ENCODE results near the gene SH2D7. TPM values are rescaled to one million over a fixed set of nuclear protein-coding genes. Genes with fewer than 3 reads are reported as not detected.

The SH2D7 gene
- total and polyA plus RNA-seq, 2 donors (not counting 1 experiment from before 2014, with no cell fraction given), result not detected

DNA sequence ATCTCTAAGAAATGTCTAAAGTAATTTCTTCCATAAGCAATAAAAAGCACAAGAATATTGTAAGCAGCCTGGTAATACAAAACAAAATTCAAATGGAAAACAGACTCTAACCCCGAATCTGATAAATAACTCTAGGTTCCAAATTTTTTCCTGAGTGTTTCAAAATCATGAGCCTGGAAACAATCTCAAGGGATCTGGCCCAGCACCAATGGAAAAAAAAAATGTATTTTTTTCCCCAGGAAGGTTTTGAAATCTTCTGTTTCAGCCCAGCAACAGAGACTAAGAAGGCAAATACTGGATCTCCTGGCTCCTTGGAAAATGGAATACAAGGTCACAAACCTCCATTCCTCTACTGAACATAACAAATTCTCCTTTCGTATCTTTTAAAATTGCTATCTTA is 27.8 kb upstream of the SH2D7 start:
- DNase-seq (no peak), ATAC-seq (ENCODE audit: low read depth) (no peak)
- Histone ChIP-seq H3K27ac (ENCODE audit: low read length in 2 of 2) (no peak overlapping the region), H3K9ac (ENCODE audit: low read length) (no peak overlapping the region), H3K9me3 (ENCODE audit: control extremely low read depth in 1 of 3, control insufficient read depth in 2 of 3, insufficient read depth in 1 of 3, low read length in 2 of 3) (no peaks in the 10 kb centered on the region), H3K79me2 (ENCODE audit: control insufficient read depth, insufficient read depth, low read length) (peaks cover 72% of the 10 kb centered on the region), H3K4me1 (ENCODE audit: control insufficient read depth in 2 of 2, insufficient read depth in 2 of 2, low read length in 2 of 2) (peaks cover 58 to 63% of the 10 kb centered on the region in 2 donors), H3K4me3 (ENCODE audit: control extremely low read depth in 1 of 5, extremely low read depth in 1 of 5, insufficient read depth in 1 of 5, low read depth in 2 of 5, low read length in 4 of 5) (no peak overlapping the region), H2AFZ (ENCODE audit: insufficient read depth, low read depth, low read length, poor library complexity, severe bottlenecking) (no peak overlapping the region), H3K4me2 (replicated peaks; ENCODE audit: low read depth, low read length, poor library complexity, severe bottlenecking) (no peak overlapping the region), H4K20me1 (ENCODE audit: control insufficient read depth, insufficient read depth, low read length, poor library complexity, severe bottlenecking) (peaks cover 8% of the 10 kb centered on the region), H3K27me3 (replicated peaks in 1 of 4; ENCODE audit: control extremely low read depth in 1 of 4, control insufficient read depth in 3 of 4, insufficient read depth in 4 of 4, low read length in 3 of 4) (peaks cover 0 to 8% (median 0%) of the 10 kb centered on the region in 4 experiments), H3K36me3 (replicated peaks in 1 of 2; ENCODE audit: control extremely low read depth in 1 of 2, control insufficient read depth in 1 of 2, extremely low read depth in 1 of 2, insufficient read depth in 2 of 2, low read length in 1 of 2) (no peaks in the 10 kb centered on the region)
- Mint-ChIP-seq H3K27me3 (no peaks in the 10 kb centered on the region), H3K4me1 (peaks cover 19% of the 10 kb centered on the region), H3K9me3 (ENCODE audit: insufficient read depth) (no peaks in the 10 kb centered on the region), H3K27ac (no peak overlapping the region), H3K4me3 (no peak overlapping the region)
- intact Hi-C loops (cut with micrococcal nuclease), result loop anchor here (5.0 kb wide), 1 partner anchor 47 kb away; no protein-coding TSS in a partner anchor
- CTCF ChIA-PET, result no interaction called here
- WGBS (ENCODE audit: insufficient coverage), result 100% methylated on average over 1 of the region's 2 CpGs
- POLR2A ChIA-PET, result no interaction called here
- TF ChIP-seq, protein P1, sequence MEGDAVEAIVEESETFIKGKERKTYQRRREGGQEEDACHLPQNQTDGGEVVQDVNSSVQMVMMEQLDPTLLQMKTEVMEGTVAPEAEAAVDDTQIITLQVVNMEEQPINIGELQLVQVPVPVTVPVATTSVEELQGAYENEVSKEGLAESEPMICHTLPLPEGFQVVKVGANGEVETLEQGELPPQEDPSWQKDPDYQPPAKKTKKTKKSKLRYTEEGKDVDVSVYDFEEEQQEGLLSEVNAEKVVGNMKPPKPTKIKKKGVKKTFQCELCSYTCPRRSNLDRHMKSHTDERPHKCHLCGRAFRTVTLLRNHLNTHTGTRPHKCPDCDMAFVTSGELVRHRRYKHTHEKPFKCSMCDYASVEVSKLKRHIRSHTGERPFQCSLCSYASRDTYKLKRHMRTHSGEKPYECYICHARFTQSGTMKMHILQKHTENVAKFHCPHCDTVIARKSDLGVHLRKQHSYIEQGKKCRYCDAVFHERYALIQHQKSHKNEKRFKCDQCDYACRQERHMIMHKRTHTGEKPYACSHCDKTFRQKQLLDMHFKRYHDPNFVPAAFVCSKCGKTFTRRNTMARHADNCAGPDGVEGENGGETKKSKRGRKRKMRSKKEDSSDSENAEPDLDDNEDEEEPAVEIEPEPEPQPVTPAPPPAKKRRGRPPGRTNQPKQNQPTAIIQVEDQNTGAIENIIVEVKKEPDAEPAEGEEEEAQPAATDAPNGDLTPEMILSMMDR (IDR thresholded peaks at IDR 0.05), result no peak
- no peak for TF ChIP-seq EZH2 (IDR thresholded peaks at IDR 0.05; ENCODE audit: borderline replicate concordance, insufficient read depth, low read depth, low read length, poor library complexity, severe bottlenecking)

DNA sequence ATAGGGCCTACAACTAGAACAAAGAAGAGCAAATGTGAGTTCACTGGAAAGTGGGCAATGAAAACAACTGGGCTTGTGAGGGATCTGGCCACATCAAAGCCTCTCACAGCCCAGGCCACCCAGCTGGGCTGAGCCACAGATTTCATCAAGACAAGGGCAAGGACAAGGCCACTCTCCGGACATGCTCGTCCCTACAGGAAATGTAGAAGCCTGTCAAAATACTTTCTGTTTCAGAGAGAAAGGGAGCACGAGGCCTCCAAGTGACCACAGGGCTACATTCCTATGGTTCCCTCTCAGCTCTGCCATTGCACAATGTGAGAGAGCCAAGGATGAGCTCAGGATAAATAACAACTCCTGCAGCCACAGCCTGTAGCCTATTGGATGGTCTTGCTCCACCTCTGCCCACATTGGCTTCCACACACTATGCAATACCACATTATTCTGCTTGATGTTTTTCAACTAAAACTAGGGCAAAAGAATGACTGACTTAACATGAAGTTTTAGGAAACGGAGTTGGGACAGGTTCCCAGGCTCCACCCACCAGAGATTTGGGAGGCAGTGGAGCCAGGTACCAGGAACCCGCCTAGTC is 27.0 kb upstream of the SH2D7 start:
- no peak for TF ChIP-seq EZH2 (IDR thresholded peaks at IDR 0.05; ENCODE audit: borderline replicate concordance, insufficient read depth, low read depth, low read length, poor library complexity, severe bottlenecking)
- TF ChIP-seq, protein P1 (IDR thresholded peaks at IDR 0.05), result no peak

More for the DNA sequence above, 27.0 kb upstream of the SH2D7 start:
- WGBS (ENCODE audit: insufficient coverage), result 36% methylated on average over 3 of the region's 5 CpGs
- ATAC-seq (ENCODE audit: low read depth), result no peak
- no peak overlapping the region for H3K9ac ChIP-seq (ENCODE audit: low read length)
- H3K4me3 ChIP-seq (ENCODE audit: control extremely low read depth in 1 of 5, extremely low read depth in 1 of 5, insufficient read depth in 1 of 5, low read depth in 2 of 5, low read length in 4 of 5), result no peak overlapping the region
- Mint-ChIP-seq H3K4me1 (peaks cover 12% of the 10 kb centered on the region), H3K27ac (no peak overlapping the region), H3K9me3 (ENCODE audit: insufficient read depth) (no peaks in the 10 kb centered on the region), H3K4me3 (peak overlapping the region; percentile 52), H3K27me3 (no peaks in the 10 kb centered on the region)
- intact Hi-C loops (cut with micrococcal nuclease), result loop anchor here (5.0 kb wide), 1 partner anchor 33 kb away; no protein-coding TSS in a partner anchor
- peaks cover 0 to 8% (median 0%) of the 10 kb centered on the region in 4 experiments for H3K27me3 ChIP-seq (replicated peaks in 1 of 4; ENCODE audit: control extremely low read depth in 1 of 4, control insufficient read depth in 3 of 4, insufficient read depth in 4 of 4, low read length in 3 of 4)
- peaks cover 8% of the 10 kb centered on the region for H4K20me1 ChIP-seq (ENCODE audit: control insufficient read depth, insufficient read depth, low read length, poor library complexity, severe bottlenecking)
- DNase-seq, result no peak
- H2AFZ ChIP-seq (ENCODE audit: insufficient read depth, low read depth, low read length, poor library complexity, severe bottlenecking), result no peak overlapping the region
- peaks cover 61 to 70% of the 10 kb centered on the region in 2 donors for H3K4me1 ChIP-seq (ENCODE audit: control insufficient read depth in 2 of 2, insufficient read depth in 2 of 2, low read length in 2 of 2)
- ChIA-PET POLR2A (no interaction called here), CTCF (interaction anchor here (0.6 to 1.0 kb wide), 2 partner anchors 30 to 415 kb away, joined by 3 to 5 read pairs; no protein-coding TSS in a partner anchor)
- no peaks in the 10 kb centered on the region for H3K9me3 ChIP-seq (ENCODE audit: control extremely low read depth in 1 of 3, control insufficient read depth in 2 of 3, insufficient read depth in 1 of 3, low read length in 2 of 3)
- H3K4me2 ChIP-seq (replicated peaks; ENCODE audit: low read depth, low read length, poor library complexity, severe bottlenecking), result peak overlapping the region; percentile 46
- no peaks in the 10 kb centered on the region for H3K36me3 ChIP-seq (replicated peaks in 1 of 2; ENCODE audit: control extremely low read depth in 1 of 2, control insufficient read depth in 1 of 2, extremely low read depth in 1 of 2, insufficient read depth in 2 of 2, low read length in 1 of 2)
- no peak overlapping the region for H3K27ac ChIP-seq (ENCODE audit: low read length in 2 of 2)
- H3K79me2 ChIP-seq (ENCODE audit: control insufficient read depth, insufficient read depth, low read length), result peaks cover 72% of the 10 kb centered on the region

Measured in B cell (primary cell).